Natural killer cell (primary cell): ENCODE measurements around the gene URAD. TPM values are rescaled to one million over a fixed set of nuclear protein-coding genes. Genes with fewer than 3 reads are reported as not detected.

Experiments
- ATAC-seq, 3 donors: fragments of 150-1000 bp in 2 of 3; fragments of 200-7000 bp in 1 of 3; cut with Tn5 transposase; 1 replicate in 1 of 3; 2 replicates in 2 of 3; pipeline ENCODE4 v1.10.0; 2021; ENCODE audit warnings: mild to moderate bottlenecking in 2 of 3, moderate library complexity in 2 of 3
- DNase-seq, 2 donors: peaks; one replicate each; pipeline versions ENCODE4 v3.0.0 to v3.0.0-alpha.2; 2013 to 2021; ENCODE audit warnings: mixed read lengths in 1 of 2
- H3K27ac ChIP-seq: one replicate; pipeline ENCODE4 v1.5.1; 2013; ENCODE audit warnings: mild to moderate bottlenecking, low read length
- H3K27me3 ChIP-seq: one replicate; pipeline ENCODE4 v1.6.1; 2013; ENCODE audit warnings: low read length; ENCODE audit not compliant: control insufficient read depth, insufficient read depth
- H3K36me3 ChIP-seq: one replicate; pipeline ENCODE4 v1.6.1; 2013; ENCODE audit warnings: low read length; ENCODE audit not compliant: control insufficient read depth, insufficient read depth
- H3K4me1 ChIP-seq: one replicate; pipeline ENCODE4 v1.6.1; 2013; ENCODE audit warnings: low read length; ENCODE audit not compliant: control insufficient read depth, insufficient read depth
- H3K4me3 ChIP-seq: one replicate; pipeline ENCODE4 v1.5.1; 2013; ENCODE audit warnings: low read length
- H3K9me3 ChIP-seq: one replicate; pipeline ENCODE4 v1.6.1; 2013; ENCODE audit warnings: low read length; ENCODE audit not compliant: control insufficient read depth, insufficient read depth
- H3K27ac Mint-ChIP-seq, 2 donors: one replicate each; pipeline ENCODE4 v1.8.0; 2022; ENCODE audit warnings: mild to moderate bottlenecking in 2 of 2, mixed read lengths in 2 of 2, moderate library complexity in 1 of 2
- H3K27me3 Mint-ChIP-seq, 2 donors: one replicate each; pipeline ENCODE4 v1.8.0; 2022; ENCODE audit warnings: low read depth in 2 of 2, mixed read lengths in 2 of 2
- H3K36me3 Mint-ChIP-seq: one replicate; pipeline ENCODE4 v1.8.0; 2022; ENCODE audit warnings: mixed read lengths
- H3K4me1 Mint-ChIP-seq, 2 donors: one replicate each; pipeline ENCODE4 v1.8.0; 2022; ENCODE audit warnings: mixed read lengths in 2 of 2
- H3K4me3 Mint-ChIP-seq: one replicate; pipeline ENCODE4 v1.8.0; 2022; ENCODE audit warnings: mild to moderate bottlenecking, moderate library complexity, mixed read lengths
- H3K9me3 Mint-ChIP-seq, 2 donors: one replicate each; pipeline ENCODE4 v1.8.0; 2022; ENCODE audit warnings: mixed read lengths in 2 of 2
- WGBS: methylation state at CpG from one replicate; pipeline ENCODE4 v1.1.7; 2013; ENCODE audit warnings: missing lambda C conversion rate; ENCODE audit not compliant: insufficient coverage; 5-methylcytosine and 5-hydroxymethylcytosine counted together
- intact Hi-C: fragments of 100-400 bp; cut with micrococcal nuclease; formaldehyde crosslinking; loops from one replicate; pipeline ENCODE4 v1.14.2; 2022
- total RNA-seq, 4 donors: library from RNA; stranded (reverse); fragments of 120-200 nt in 1 of 4; gene quantifications; one replicate each; pipeline versions ENCODE4 v1.2.3 to v1.2.4, GENCODE V29; 2013 to 2022
- TF ChIP-seq, protein P1 (sequence below): fragments of 200-600 bp; IDR thresholded peaks from one replicate; pipeline ENCODE4 v1.8.0; 2022; ENCODE audit warnings: antibody characterized with exemption

URAD gene
- total RNA-seq, 3 donors from 2014 or later (not counting 1 experiment from before 2014, with no cell fraction given): not detected

DNA sequence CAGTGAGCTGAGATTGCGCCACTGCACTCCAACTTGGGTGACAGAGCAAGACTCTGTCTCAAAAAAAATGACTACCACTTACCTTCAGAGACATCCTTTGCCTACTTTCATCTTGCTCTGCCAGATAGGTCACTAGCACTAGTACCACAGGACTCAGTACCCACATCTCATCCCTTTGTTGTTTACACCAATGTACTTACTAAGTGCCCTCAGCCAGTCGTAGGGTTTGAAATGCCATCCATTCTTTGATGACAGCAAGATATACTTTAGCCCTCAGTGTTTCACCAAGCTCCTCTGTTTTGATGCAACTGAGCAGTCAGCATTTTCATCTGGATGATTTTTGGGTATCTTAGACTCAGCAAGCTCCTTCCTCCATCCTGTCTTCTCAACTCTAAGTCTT is 6.1 kb downstream of the URAD start:
- peaks cover 24% of the 10 kb centered on the region for H3K27me3 ChIP-seq
- ATAC-seq: no peak
- Mint-ChIP-seq H3K4me1 (no peaks in the 10 kb centered on the region), H3K9me3 (no peaks in the 10 kb centered on the region), H3K4me3 (no peak overlapping the region), H3K36me3 (no peaks in the 10 kb centered on the region), H3K27me3 (peaks cover 48 to 62% of the 10 kb centered on the region in 2 donors), H3K27ac (no peak overlapping the region)
- no peak overlapping the region for H3K27ac ChIP-seq
- no peaks in the 10 kb centered on the region for H3K36me3 ChIP-seq
- no peaks in the 10 kb centered on the region for H3K9me3 ChIP-seq
- WGBS: 73% methylated on average over 2 of the region's 2 CpGs
- peaks cover 13% of the 10 kb centered on the region for H3K4me1 ChIP-seq
- intact Hi-C loops: no loop called here
- no peak for DNase-seq
- TF ChIP-seq, protein P1, sequence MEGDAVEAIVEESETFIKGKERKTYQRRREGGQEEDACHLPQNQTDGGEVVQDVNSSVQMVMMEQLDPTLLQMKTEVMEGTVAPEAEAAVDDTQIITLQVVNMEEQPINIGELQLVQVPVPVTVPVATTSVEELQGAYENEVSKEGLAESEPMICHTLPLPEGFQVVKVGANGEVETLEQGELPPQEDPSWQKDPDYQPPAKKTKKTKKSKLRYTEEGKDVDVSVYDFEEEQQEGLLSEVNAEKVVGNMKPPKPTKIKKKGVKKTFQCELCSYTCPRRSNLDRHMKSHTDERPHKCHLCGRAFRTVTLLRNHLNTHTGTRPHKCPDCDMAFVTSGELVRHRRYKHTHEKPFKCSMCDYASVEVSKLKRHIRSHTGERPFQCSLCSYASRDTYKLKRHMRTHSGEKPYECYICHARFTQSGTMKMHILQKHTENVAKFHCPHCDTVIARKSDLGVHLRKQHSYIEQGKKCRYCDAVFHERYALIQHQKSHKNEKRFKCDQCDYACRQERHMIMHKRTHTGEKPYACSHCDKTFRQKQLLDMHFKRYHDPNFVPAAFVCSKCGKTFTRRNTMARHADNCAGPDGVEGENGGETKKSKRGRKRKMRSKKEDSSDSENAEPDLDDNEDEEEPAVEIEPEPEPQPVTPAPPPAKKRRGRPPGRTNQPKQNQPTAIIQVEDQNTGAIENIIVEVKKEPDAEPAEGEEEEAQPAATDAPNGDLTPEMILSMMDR: no peak
- no peak overlapping the region for H3K4me3 ChIP-seq

DNA sequence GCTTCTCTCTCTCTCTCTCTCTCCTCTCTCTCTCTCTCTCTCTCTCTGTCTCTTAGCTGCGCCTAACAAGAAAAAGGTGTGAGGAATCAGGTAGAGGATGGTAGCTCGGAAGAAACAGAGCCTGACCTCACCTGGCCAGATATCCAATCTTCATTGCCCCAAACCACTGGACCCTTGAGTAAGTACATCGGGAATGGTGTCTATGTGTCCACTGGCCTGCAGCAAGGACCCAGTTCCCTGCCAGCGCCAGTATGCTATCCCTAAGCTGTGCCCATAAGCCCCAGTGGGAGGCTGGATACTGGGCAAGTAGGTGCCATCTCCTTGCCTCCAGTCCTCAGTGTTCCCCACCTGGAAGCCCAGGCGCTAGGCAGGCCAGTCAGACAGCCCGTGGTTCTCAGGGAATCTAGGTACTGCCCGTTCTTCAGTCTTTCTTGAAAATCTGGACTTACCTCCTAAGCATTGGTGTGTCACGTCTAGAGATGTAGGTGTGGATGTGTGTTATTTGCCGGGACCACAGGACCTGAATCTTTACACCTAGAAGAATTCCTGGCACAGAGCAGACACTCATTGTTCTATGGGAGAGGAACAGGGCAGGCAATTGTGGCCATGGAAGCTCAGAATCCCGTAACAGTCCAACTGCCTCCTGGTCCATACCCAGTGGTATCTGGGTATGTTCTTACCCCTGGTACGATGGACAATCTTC is 7.3 kb downstream of the URAD start:
- H3K27me3 ChIP-seq: peaks cover 29% of the 10 kb centered on the region
- intact Hi-C loops: no loop called here

DNA sequence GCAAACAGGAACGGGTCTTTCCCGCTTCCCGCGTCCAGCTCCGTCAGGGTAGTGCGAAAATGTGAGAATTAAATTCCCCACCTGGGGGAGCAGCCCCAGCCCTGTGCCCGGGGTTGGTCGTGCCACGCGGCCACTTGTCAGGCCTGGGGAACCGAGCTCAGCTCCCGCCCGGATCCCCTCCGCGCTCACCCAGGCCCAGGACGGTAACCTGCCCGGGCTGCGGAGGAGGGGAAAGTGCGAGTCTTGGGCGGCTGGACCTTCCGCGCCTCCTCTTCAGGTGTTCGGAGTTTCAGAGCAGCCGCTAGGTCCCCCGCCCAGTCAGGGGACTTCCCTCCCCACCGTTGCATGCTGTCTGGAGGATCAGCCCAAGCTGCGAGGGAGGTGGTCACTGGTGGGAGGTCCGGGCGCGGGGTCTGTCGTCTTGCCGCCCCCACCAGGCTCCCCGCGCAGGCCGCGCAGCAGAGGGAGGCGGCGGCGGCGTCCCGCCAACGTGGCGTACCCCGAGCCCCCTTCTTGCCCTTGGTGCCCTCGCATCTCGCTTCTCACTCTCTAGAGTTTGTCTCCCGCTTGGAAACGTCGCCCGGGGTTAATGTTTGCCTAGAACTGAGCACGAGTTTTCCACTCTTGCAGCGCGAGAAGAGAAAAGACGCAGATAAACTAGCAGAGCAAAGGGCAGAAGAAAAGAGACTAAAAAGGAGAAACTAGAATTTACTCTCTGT is 8.1 kb downstream of the URAD start:
- DNase-seq: no peak
- ATAC-seq: no peak
- no peaks in the 10 kb centered on the region for H3K9me3 Mint-ChIP-seq
- peaks cover 36% of the 10 kb centered on the region for H3K27me3 ChIP-seq
- H3K36me3 Mint-ChIP-seq: no peaks in the 10 kb centered on the region
- TF ChIP-seq, protein P1: no peak
- no peak overlapping the region for H3K27ac ChIP-seq
- no peaks in the 10 kb centered on the region for H3K4me1 Mint-ChIP-seq
- H3K4me1 ChIP-seq: peaks cover 13% of the 10 kb centered on the region
- intact Hi-C loops: no loop called here
- no peaks in the 10 kb centered on the region for H3K9me3 ChIP-seq
- H3K4me3 ChIP-seq: no peak overlapping the region
- H3K27ac Mint-ChIP-seq: no peak overlapping the region
- H3K36me3 ChIP-seq: no peaks in the 10 kb centered on the region
- 23% methylated on average over 54 of the region's 54 CpGs for WGBS
- peaks cover 61 to 67% of the 10 kb centered on the region in 2 donors for H3K27me3 Mint-ChIP-seq
- H3K4me3 Mint-ChIP-seq: no peak overlapping the region

More for the DNA sequence above, 7.3 kb downstream of the URAD start:
- Mint-ChIP-seq H3K36me3 (no peaks in the 10 kb centered on the region), H3K27ac (no peak overlapping the region), H3K4me1 (no peaks in the 10 kb centered on the region), H3K9me3 (no peaks in the 10 kb centered on the region), H3K4me3 (no peak overlapping the region), H3K27me3 (peaks cover 55 to 60% of the 10 kb centered on the region in 2 donors)
- TF ChIP-seq, protein P1: no peak
- ATAC-seq (no peak), DNase-seq (no peak)
- no peaks in the 10 kb centered on the region for H3K36me3 ChIP-seq
- no peak overlapping the region for H3K27ac ChIP-seq
- H3K4me1 ChIP-seq: peaks cover 13% of the 10 kb centered on the region
- no peak overlapping the region for H3K4me3 ChIP-seq
- WGBS: 71% methylated on average over 10 of the region's 11 CpGs
- no peaks in the 10 kb centered on the region for H3K9me3 ChIP-seq
